Stimulated activated CD4-positive, alpha-beta T cell treated with anti-CD3 and anti-CD28 coated beads, Interleukin-4, amount 100 ng/mL, for 48 hours (primary cell): ENCODE measurements around the gene E2F2.

ENCODE experiments used
- DNase-seq, 2 donors: peaks; one replicate each; pipeline ENCODE4 v3.0.0-alpha.2; 2020; ENCODE audit warnings: low read depth in 2 of 2

The E2F2 gene

GRCh38 chr1:23483321-23484252 is 47.4 kb downstream of the E2F2 start, which contains the start of gene ASAP3:
TSS of gene ASAP3 (minus strand) at chr1:23484179. CDS start at chr1:23484133, 46 bp downstream.
- DNase-seq, result no peak

DNA sequence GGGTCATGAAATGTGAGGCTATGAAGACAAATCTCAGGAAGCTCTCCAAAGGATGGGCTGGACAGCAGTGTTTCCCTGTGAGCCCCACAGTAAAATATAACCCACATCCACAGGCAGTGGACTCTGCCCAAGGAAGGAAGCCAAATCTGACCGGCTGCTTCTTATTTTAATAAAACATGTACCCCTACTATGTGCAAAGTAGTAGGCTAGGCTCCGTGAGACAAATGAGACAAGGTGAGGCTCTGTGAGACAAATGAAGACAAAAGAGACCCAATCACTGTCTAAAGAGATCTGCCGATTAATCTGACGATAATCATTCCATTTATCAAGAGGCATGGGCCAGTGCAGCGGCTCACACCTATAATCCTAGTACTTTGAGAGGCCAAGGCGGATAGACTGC is 49.1 kb downstream of the E2F2 start:
- no peak for DNase-seq

- no peak for DNase-seq
Observed at GRCh38 chr1:23481026-23481597, 49.9 kb downstream of the E2F2 start.

DNA sequence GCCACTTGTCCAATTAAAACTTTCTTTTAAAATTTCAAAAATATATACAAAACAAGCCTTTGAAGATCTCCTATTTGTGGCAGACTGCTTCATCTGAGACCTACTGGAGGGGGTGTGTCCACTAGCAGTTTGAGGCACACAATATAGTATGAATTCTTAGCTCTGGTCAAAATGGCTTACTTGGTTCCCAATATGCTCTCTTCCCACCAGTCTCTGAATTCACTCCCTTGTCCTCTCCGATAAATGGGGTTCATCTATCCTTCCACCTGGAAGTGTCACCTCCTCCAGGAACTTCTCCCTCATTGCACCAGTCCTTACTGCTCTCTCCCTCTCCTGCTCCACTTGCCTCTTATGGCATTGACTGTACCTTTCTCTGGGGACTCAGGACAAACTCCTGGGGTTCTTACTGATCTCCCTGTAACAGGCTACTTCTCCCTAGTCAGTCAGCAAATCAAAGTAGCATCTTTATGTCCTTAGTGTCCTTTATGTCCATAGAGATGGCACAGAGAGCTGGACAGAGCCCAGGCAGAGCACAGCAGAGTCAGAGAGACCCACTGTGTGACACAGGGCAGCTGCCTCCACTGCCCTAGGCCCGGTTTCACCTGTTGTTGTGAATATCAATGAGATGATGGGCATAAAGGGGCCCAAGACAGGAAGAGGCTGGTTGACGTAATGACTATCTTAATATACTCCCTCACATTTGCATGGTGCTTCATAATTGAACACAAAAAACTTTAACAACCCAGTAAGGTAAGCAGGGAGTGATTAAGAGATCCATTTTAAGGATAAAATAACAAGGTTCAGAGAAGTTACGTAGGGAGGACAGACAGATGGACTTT is 50.6 kb downstream of the E2F2 start:
- no peak for DNase-seq

DNA sequence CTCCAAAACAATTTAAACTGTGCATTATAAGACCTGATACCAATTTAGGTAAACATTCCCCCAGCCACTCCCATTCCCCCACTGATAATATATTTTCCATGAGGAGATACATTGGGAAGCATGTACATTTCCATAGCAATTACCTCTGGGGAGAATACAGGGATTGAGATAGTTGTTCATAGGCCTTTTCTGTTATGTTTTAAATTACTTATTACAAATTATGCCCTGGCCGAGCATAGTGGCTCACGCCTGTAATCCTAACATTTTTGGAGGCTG is 51.4 kb downstream of the E2F2 start:
- DNase-seq, result no peak

- DNase-seq, result no peak
Observed at GRCh38 chr1:23478896-23479665, 52.0 kb downstream of the E2F2 start.

DNA sequence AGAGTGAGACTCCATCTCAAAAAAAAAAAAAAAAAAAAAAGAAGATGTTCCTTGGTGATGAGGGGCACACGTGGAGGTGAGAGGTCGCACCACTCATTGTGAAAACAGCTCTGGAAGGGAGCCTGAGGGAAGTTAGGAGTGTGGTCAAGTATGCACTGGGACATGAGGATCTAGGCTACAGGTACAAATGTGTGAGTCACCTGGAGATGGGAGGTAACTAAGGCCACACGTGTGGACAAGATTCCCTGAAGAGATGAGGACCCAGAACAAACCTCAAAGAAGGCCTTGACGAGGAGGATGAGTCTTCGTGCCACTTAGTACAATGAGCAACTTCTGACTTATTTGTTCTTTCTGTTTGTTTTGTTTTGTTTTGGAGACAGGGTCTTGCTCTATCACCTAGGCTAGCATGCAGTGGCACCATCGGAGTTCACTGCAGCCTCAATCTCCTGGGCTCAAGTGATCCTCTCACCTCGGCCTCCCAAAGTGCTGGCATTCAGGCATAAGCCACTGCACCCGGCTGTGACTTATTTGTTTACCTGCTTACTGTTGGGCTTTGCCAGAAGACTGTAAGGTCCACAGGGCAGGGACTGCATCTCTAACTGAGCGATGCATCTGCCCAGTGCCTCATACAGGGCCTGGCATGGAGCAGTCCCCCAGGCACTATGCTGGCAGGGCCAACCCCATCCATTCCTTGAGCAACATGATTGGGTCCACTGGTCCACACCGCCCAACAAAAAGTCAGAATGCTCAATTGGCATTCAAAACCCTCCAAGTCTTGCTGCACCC is 53.5 kb downstream of the E2F2 start:
- no peak for DNase-seq

- DNase-seq, result no peak
Observed at GRCh38 chr1:23475641-23476040, 55.4 kb downstream of the E2F2 start.

- DNase-seq, result no peak
Observed at GRCh38 chr1:23475134-23475628, 55.9 kb downstream of the E2F2 start.

DNA sequence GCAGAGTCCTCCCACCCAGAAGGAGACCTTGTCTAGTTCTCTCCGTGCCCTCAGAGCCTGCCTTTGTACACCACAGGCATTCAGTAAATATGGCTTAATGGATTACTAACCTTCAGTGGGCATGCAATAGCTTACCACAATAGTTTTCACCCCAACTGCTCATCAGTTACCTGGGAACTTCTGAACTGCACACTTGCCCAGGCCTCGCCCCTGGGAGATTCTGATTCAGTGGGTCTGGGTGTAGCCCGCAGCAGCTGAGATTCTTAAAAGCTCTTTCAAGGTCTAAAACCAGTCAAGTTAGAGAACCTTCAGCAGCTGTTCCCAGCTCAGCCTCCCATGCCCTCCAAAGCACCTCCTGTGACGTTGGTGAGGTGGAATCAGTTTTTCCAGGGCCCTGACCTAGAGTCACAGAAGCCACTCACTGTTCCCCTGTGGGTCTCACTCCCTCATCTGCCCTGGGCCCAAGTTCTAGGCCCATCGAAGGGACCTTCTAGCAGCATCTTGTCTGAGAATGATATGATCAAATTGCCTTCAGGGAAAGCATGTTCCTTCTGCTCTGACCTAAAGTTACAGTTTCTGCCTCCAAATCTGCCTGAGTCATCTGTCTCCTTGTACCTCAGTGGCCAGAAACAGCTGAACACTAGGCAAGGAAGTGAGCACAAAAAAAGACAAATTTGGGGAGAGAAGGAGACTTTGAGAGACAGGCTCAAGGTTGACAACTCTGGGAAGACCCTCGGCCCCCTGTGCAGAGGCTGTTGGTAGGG is 57.8 kb downstream of the E2F2 start:
- no peak for DNase-seq

DNA sequence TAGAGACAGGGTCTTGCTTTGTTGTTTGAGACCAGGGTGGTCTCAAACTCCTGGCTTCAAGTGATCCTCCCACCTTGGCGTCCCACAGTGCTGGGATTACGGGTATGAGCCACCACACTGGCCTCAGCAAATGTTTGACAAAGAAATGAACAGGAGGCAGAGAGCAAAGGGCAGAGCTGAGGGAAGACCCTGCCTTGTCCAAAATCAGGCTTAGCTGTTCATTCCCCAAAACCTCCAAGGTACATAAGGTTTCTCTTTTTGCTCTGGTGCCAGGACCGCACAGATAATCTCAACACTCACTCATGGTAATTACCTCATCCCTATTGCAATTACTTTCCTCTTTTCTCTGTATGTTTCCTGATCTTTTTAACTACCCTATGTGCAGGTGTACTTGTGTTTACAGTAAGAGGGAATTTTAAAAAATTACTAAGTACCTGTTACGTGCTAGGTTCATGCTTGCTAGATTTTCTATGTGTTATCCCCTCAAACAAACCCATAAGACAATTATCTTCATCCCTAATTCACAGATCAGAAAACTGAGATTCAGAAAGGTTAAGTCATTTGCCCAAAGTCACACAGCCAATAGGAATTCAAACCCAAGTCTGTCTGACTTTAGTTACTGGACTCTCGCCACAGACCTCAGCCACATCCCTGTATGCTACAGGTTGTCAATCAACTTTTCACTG is 58.5 kb downstream of the E2F2 start:
- no peak for DNase-seq

GRCh38 chr1:23471473-23472075 is 59.5 kb downstream of the E2F2 start:
- no peak for DNase-seq

DNA sequence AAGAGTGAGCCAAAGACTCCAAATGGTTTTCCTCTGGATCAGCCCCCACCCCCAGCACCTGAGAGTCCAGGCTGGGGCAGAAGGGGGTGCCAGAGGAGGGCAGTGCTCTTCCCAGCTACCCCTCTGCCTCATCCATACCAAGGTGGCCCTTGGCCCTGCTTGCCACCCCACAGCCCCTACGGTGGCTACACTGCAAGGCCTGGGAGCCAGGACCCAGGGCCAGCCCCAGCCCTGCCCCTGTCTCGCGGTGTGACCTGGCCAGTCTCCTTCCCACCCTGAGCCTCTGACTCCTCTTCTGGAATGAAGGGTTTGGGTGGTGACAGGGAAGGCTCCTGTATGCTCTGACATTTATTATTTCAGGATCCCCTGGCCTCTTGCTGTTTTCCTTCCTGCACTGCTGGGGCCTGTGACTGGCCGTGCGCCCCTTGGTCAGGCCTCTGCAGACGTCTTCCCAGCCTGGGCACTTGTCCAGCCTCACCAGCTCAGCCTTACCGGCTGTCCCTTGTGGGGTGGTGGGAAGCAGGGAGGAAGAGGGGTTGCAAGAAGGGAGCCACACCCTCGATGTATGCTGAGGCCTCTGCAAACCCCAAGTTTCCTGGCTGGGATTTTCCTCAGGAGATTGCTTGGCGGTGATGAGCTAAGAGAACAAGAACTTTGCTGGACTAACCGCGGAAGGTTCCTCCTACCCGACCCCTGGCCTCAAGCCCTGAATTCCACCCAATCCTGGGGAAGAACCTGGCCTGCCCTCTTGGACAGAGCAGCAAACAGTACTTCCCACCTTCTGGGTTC is 60.6 kb downstream of the E2F2 start:
- DNase-seq, result no peak

GRCh38 chr1:23469372-23469982 is 61.6 kb downstream of the E2F2 start:
- no peak for DNase-seq

- DNase-seq, result no peak
Observed at GRCh38 chr1:23466423-23466989, 64.5 kb downstream of the E2F2 start.

GRCh38 chr1:23463286-23463685 is 67.7 kb downstream of the E2F2 start:
- no peak for DNase-seq

- DNase-seq, result no peak
Observed at GRCh38 chr1:23462766-23463165, 68.3 kb downstream of the E2F2 start.
